ENCODE data around the gene DPP6.

GRCh38 chr7:154302380-154302779 lies 250.2 kb downstream of the DPP6 start:
- TF ChIP-seq POLR2A (IDR thresholded peaks at IDR 0.05), result no peak
- no peak for TF ChIP-seq CTCF (IDR thresholded peaks at IDR 0.05)
- TF ChIP-seq EP300 (IDR thresholded peaks at IDR 0.05), result no peak

Measured in ovary (tissue), 3 donors.